Kidney (tissue), 14 donors: ENCODE measurements around the gene TRAPPC2. TPM values are rescaled to one million over a fixed set of nuclear protein-coding genes. Genes with fewer than 3 reads are reported as not detected.
A peak's percentile ranks its signal among the peaks of the same experiment; 100 is the strongest.

Experiments
- DNase-seq, 5 donors: peaks; one replicate each; pipeline ENCODE4 v3.0.0-alpha.2; 2013 to 2020
- FAIRE-seq: peaks from 2 replicates; lab custom pipeline; 2012; peaks lifted over from hg19 to GRCh38; lab: Jason Lieb, UNC
- H3K27ac ChIP-seq, 2 donors: one replicate each; pipeline ENCODE4 v1.7.0; 2013; ENCODE audit warnings: low read depth in 2 of 2, low read length in 2 of 2, inconsistent platforms in 1 of 2
- H3K27me3 ChIP-seq: one replicate; pipeline ENCODE4 v1.7.1; 2013; ENCODE audit warnings: low read length, inconsistent platforms; ENCODE audit not compliant: control insufficient read depth, insufficient read depth
- H3K36me3 ChIP-seq, 3 donors: one replicate each; pipeline versions ENCODE4 v1.7.0 to v1.7.1; 2013; ENCODE audit warnings: low read length in 3 of 3, control low read depth in 1 of 3, inconsistent platforms in 1 of 3; ENCODE audit not compliant: insufficient read depth in 3 of 3, control insufficient read depth in 2 of 3
- H3K4me1 ChIP-seq, 3 donors: one replicate each; pipeline versions ENCODE4 v1.7.0 to v1.7.1; 2013; ENCODE audit warnings: low read length in 3 of 3, inconsistent platforms in 1 of 3, low read depth in 1 of 3; ENCODE audit not compliant: control insufficient read depth in 2 of 3, insufficient read depth in 2 of 3
- H3K4me3 ChIP-seq, 3 donors: one replicate each; pipeline versions ENCODE4 v1.7.0 to v1.8.1; 2013; ENCODE audit warnings: low read length in 3 of 3, control low read depth in 1 of 3, inconsistent platforms in 1 of 3
- H3K9ac ChIP-seq, 3 donors: one replicate each; pipeline versions ENCODE4 v1.7.0 to v1.7.1; 2013; ENCODE audit warnings: low read length in 3 of 3, control low read depth in 1 of 3, inconsistent platforms in 1 of 3
- H3K9me3 ChIP-seq, 3 donors: one replicate each; pipeline versions ENCODE4 v1.7.0 to v1.7.1; 2013; ENCODE audit warnings: low read length in 3 of 3, control low read depth in 1 of 3, inconsistent platforms in 1 of 3; ENCODE audit not compliant: control insufficient read depth in 2 of 3, insufficient read depth in 1 of 3
- intact Hi-C: fragments of 100-400 bp; cut with DNase I; formaldehyde crosslinking; loops from one replicate; pipeline ENCODE4 v1.11.1; 2022
- polyA plus RNA-seq: library from polyadenylated mRNA; stranded (reverse); fragments of 350-450 nt; fragmentation: Illumina TruSeq; extraction: RNeasy Lipid Tissue Mini Kit (QIAGEN cat#74804); gene quantifications from one replicate; pipeline ENCODE4 v1.2.3, GENCODE V29; 2014; ENCODE audit warnings: low read depth, low replicate concordance; ENCODE audit not compliant: insufficient read depth
- total RNA-seq: library from RNA; stranded (reverse); fragmentation: NEBNext Ultra II Directional; extraction: Animal tissue kit (Norgen Biotek cat#: 25700); gene quantifications from one replicate; pipeline ENCODE4 v1.2.1, GENCODE V29; 2021
- TF ChIP-seq, protein P1 (sequence below): IDR thresholded peaks from 3 replicates; pipeline ENCODE4 v1.5.1; 2012; ENCODE audit warnings: mild to moderate bottlenecking, moderate library complexity, borderline replicate concordance; ENCODE audit not compliant: insufficient read depth; ENCODE audit errors: extremely low read depth
- donor health status: control.
- donor health status: control.
- donor health status: control.
- donor health status: control.
- donor health status: control.
- donor health status: DM: yes; HTN: yes; CAD: no.
- donor health status: Normal renal cell carcinoma (clear cell type).

Gene TRAPPC2
- total and polyA plus RNA-seq, 2 donors from 2014 or later, result 9.0 to 21.0 TPM

DNA sequence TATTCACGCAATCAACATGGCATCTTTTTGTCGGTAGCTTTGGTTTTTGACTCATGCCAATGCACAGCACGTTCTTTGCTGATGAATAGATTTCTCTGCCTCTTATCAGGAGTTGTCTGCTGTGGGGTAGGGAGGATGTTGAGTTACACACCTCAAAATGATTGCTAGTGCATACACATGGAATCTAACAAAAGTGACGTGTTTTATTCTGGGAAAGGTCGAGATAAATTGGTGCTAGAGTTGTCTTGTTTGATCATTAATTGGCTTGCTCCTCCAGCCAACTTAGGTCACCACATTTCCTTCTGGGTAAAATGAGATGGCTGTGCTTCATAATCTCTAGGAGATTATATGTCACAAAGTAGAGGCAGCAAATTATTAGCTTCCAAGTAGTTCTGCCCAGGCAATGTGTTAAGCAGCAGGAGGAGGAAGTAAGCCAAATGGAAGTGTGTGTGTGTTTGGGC is 41.6 kb downstream of the TRAPPC2 start:
- Histone ChIP-seq H3K36me3 (no peaks in the 10 kb centered on the region), H3K9ac (no peak overlapping the region), H3K9me3 (no peaks in the 10 kb centered on the region), H3K27me3 (peaks cover 35% of the 10 kb centered on the region), H3K4me1 (peaks cover 0 to 18% (median 11%) of the 10 kb centered on the region in 3 donors), H3K27ac (peak overlapping the region in 1 of 2 donors; percentile 47), H3K4me3 (no peak overlapping the region)
- TF ChIP-seq, protein P1, sequence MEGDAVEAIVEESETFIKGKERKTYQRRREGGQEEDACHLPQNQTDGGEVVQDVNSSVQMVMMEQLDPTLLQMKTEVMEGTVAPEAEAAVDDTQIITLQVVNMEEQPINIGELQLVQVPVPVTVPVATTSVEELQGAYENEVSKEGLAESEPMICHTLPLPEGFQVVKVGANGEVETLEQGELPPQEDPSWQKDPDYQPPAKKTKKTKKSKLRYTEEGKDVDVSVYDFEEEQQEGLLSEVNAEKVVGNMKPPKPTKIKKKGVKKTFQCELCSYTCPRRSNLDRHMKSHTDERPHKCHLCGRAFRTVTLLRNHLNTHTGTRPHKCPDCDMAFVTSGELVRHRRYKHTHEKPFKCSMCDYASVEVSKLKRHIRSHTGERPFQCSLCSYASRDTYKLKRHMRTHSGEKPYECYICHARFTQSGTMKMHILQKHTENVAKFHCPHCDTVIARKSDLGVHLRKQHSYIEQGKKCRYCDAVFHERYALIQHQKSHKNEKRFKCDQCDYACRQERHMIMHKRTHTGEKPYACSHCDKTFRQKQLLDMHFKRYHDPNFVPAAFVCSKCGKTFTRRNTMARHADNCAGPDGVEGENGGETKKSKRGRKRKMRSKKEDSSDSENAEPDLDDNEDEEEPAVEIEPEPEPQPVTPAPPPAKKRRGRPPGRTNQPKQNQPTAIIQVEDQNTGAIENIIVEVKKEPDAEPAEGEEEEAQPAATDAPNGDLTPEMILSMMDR, result no peak
- no peak for FAIRE-seq
- intact Hi-C loops, result no loop called here
- no peak for DNase-seq

DNA sequence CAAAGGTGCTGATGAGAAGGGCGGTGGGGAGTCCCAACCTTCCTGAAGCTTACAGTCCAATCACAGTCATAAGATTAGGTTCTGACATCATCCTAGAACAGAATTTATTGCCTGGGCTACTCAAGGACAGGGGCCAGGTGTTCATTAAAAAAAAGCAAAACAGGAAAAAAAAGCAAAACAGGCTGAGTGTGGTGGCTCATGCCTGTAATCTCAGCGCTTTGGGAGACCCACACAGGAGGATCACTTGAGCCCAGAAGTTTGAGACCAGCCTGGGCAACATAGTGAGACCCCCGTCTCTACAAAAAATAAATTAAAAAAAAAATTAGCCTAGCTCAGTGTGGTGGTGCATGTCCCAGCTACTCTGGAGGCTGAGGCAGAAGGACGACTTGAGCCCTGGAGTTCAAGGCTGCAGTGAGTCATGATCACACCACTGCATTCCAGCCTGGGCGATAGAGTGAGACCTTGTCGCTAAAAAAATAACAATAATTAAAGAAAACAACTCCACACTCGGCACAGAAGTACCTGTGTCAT is 42.5 kb downstream of the TRAPPC2 start:
- Histone ChIP-seq H3K36me3 (no peaks in the 10 kb centered on the region), H3K9me3 (no peaks in the 10 kb centered on the region), H3K4me3 (no peak overlapping the region), H3K9ac (no peak overlapping the region), H3K27ac (peak overlapping the region; percentile 11 to 47), H3K27me3 (peaks cover 39% of the 10 kb centered on the region), H3K4me1 (peaks cover 0 to 18% (median 11%) of the 10 kb centered on the region in 3 donors)
- intact Hi-C loops, result no loop called here
- FAIRE-seq, result no peak
- TF ChIP-seq, protein P1, result no peak
- DNase-seq, result no peak

DNA sequence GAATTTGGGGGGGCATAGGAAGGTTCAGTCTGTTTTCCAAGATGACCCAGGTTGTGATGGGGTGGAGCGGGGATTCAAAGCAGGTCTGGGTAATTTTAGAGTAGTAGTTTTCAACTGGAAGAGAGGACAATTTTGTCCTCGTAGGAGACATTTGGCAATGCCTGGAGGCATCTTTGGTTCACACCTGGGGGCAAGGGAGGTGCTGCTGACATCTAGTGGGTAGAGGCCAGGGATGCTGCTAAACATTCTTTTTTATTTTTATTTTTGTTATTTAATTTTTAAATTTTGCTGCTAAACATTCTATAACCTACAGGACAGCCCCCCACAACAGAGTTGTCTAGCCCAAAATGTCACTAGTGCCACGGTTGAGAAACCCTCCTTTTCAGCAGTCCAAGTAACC is 43.6 kb downstream of the TRAPPC2 start:
- TF ChIP-seq, protein P1, result no peak
- Histone ChIP-seq H3K27me3 (peaks cover 41% of the 10 kb centered on the region), H3K4me3 (peak overlapping the region in 1 of 3 donors; percentile 87), H3K9ac (no peak overlapping the region), H3K27ac (peak overlapping the region in 1 of 2 donors; percentile 5), H3K36me3 (no peaks in the 10 kb centered on the region), H3K4me1 (peaks cover 0 to 18% (median 11%) of the 10 kb centered on the region in 3 donors), H3K9me3 (no peaks in the 10 kb centered on the region)
- no peak for FAIRE-seq
- intact Hi-C loops, result no loop called here
- no peak for DNase-seq
